CD14-positive monocyte (primary cell): ENCODE data around the gene ARRB1. TPM values are rescaled to one million over a fixed set of nuclear protein-coding genes. Genes with fewer than 3 reads are reported as not detected.

Source experiments
- DNase-seq, 3 donors: peaks; one replicate each; pipeline ENCODE4 v3.0.0-alpha.2; 2011 to 2022
- H2AFZ ChIP-seq: 2 replicates; pipeline ENCODE4 v1.6.0; 2012; ENCODE audit warnings: mild to moderate bottlenecking, low read depth, low read length, inconsistent platforms; ENCODE audit not compliant: insufficient read depth, poor library complexity, severe bottlenecking
- H3K27ac ChIP-seq, 2 donors: 1 replicate in 1 of 2; 2 replicates in 1 of 2; pipeline ENCODE4 v1.5.1; 2012 to 2013; ENCODE audit warnings: low read length in 2 of 2, control low read depth in 1 of 2, inconsistent platforms in 1 of 2, low read depth in 1 of 2, mild to moderate bottlenecking in 1 of 2
- H3K27me3 ChIP-seq, 2 donors: one replicate each; pipeline versions ENCODE4 v1.6.0 to v1.6.1; 2011 to 2013; ENCODE audit warnings: low read length in 2 of 2; ENCODE audit not compliant: control insufficient read depth in 2 of 2, insufficient read depth in 2 of 2
- H3K36me3 ChIP-seq, 2 donors: replicated peaks in 1 of 2; 1 replicate in 1 of 2; 2 replicates in 1 of 2; pipeline versions ENCODE4 v1.5.1 to v1.6.1; 2012 to 2013; ENCODE audit warnings: low read length in 2 of 2, control low read depth in 1 of 2, inconsistent platforms in 1 of 2, mild to moderate bottlenecking in 1 of 2; ENCODE audit not compliant: insufficient read depth in 2 of 2, control insufficient read depth in 1 of 2
- H3K4me1 ChIP-seq, 2 donors: 1 replicate in 1 of 2; 2 replicates in 1 of 2; pipeline versions ENCODE4 v1.5.1 to v1.6.1; 2012 to 2013; ENCODE audit warnings: low read length in 2 of 2, control low read depth in 1 of 2, inconsistent platforms in 1 of 2, mild to moderate bottlenecking in 1 of 2, moderate library complexity in 1 of 2; ENCODE audit not compliant: insufficient read depth in 2 of 2, control insufficient read depth in 1 of 2
- H3K4me2 ChIP-seq: replicated peaks from 2 replicates; pipeline ENCODE3; 2012; ENCODE audit warnings: low read length, moderate library complexity, mild to moderate bottlenecking; ENCODE audit not compliant: poor library complexity, severe bottlenecking; ENCODE audit errors: extremely low read depth
- H3K4me3 ChIP-seq, 3 experiments: fragments of 200-600 bp in 1 of 3; sonication (generic) in 1 of 3; replicated peaks in 1 of 3; 1 replicate in 2 of 3; 2 replicates in 1 of 3; pipeline ENCODE4 v1.5.1; 2011 to 2013; ENCODE audit warnings: low read length in 3 of 3, mild to moderate bottlenecking in 3 of 3, control low read depth in 2 of 3, low read depth in 2 of 3, inconsistent platforms in 1 of 3, moderate library complexity in 1 of 3
- H3K79me2 ChIP-seq: 2 replicates; pipeline ENCODE4 v1.6.0; 2012; ENCODE audit warnings: mild to moderate bottlenecking, control low read depth, inconsistent platforms, low read length, moderate library complexity; ENCODE audit not compliant: insufficient read depth
- H3K9ac ChIP-seq: 2 replicates; pipeline ENCODE4 v1.6.0; 2017; ENCODE audit warnings: low read length, mild to moderate bottlenecking; ENCODE audit not compliant: insufficient read depth, poor library complexity, severe bottlenecking
- H3K9me3 ChIP-seq, 2 donors: replicated peaks in 1 of 2; 1 replicate in 1 of 2; 2 replicates in 1 of 2; pipeline versions ENCODE4 v1.5.1 to v1.6.1; 2012 to 2013; ENCODE audit warnings: low read length in 2 of 2, control low read depth in 1 of 2; ENCODE audit not compliant: control insufficient read depth in 1 of 2, insufficient read depth in 1 of 2
- H4K20me1 ChIP-seq: 2 replicates; pipeline ENCODE4 v1.6.0; 2012; ENCODE audit warnings: mild to moderate bottlenecking, low read length, control low read depth, moderate library complexity; ENCODE audit not compliant: insufficient read depth
- H3K27ac Mint-ChIP-seq, 7 donors: one replicate each; pipeline ENCODE4 v1.8.0; 2020; ENCODE audit warnings: mild to moderate bottlenecking in 7 of 7, mixed read lengths in 7 of 7, moderate library complexity in 6 of 7, inconsistent platforms in 2 of 7
- H3K27me3 Mint-ChIP-seq, 3 donors: one replicate each; pipeline ENCODE4 v1.8.0; 2021 to 2022; ENCODE audit warnings: low read depth in 3 of 3, mild to moderate bottlenecking in 3 of 3, mixed read lengths in 3 of 3, moderate library complexity in 3 of 3, inconsistent platforms in 1 of 3
- H3K36me3 Mint-ChIP-seq, 2 donors: one replicate each; pipeline ENCODE4 v1.8.0; 2020; ENCODE audit warnings: mixed read lengths in 2 of 2, inconsistent platforms in 1 of 2, mild to moderate bottlenecking in 1 of 2
- H3K4me1 Mint-ChIP-seq: one replicate; pipeline ENCODE4 v1.8.0; 2020; ENCODE audit warnings: mild to moderate bottlenecking, mixed read lengths
- H3K4me3 Mint-ChIP-seq, 2 donors: one replicate each; pipeline ENCODE4 v1.8.0; 2020; ENCODE audit warnings: mild to moderate bottlenecking in 2 of 2, mixed read lengths in 2 of 2, moderate library complexity in 1 of 2
- H3K9me3 Mint-ChIP-seq, 7 donors: one replicate each; pipeline ENCODE4 v1.8.0; 2020 to 2022; ENCODE audit warnings: mixed read lengths in 7 of 7, mild to moderate bottlenecking in 6 of 7, moderate library complexity in 6 of 7, inconsistent platforms in 2 of 7
- CTCF ChIP-seq: fragments of 200-600 bp; IDR thresholded peaks from one replicate; pipeline ENCODE4 v1.8.0; 2022; ENCODE audit warnings: antibody characterized with exemption, mild to moderate bottlenecking
- WGBS: methylation state at CpG from one replicate; pipeline ENCODE4 v1.1.5; 2013; ENCODE audit warnings: missing lambda C conversion rate; ENCODE audit not compliant: insufficient coverage; 5-methylcytosine and 5-hydroxymethylcytosine counted together
- intact Hi-C, 2 donors: fragments of 100-400 bp; cut with micrococcal nuclease; formaldehyde crosslinking; loops; one replicate each; pipeline versions ENCODE4 v1.15.0 to v1.15.1; 2023
- polyA plus RNA-seq, 3 donors: library from polyadenylated mRNA; depleted of rRNA in 1 of 3; unstranded in 2 of 3; stranded (reverse) in 1 of 3; fragments of 300-500 nt in 2 of 3; fragments of >200 nt in 1 of 3; fragmentation: Illumina TruSeq in 2 of 3; gene quantifications; 1 replicate in 2 of 3; 2 replicates in 1 of 3; pipeline ENCODE4 v1.2.3, GENCODE V29; 2012 to 2021

The ARRB1 gene
- polyA plus RNA-seq, 3 donors = 52.6 to 114 (median 66.5) TPM

- Histone ChIP-seq H4K20me1 (no peaks in the 10 kb centered on the region), H3K4me3 (no peak overlapping the region), H3K27ac (no peak overlapping the region), H3K4me1 (peaks cover 4% of the 10 kb centered on the region in 2 donors), H3K9ac (no peak overlapping the region), H2AFZ (no peak overlapping the region), H3K9me3 (no peaks in the 10 kb centered on the region), H3K27me3 (no peaks in the 10 kb centered on the region), H3K79me2 (peaks cover under 1% of the 10 kb centered on the region), H3K4me2 (no peak overlapping the region), H3K36me3 (no peaks in the 10 kb centered on the region)
- Mint-ChIP-seq H3K27ac (no peak overlapping the region), H3K36me3 (no peaks in the 10 kb centered on the region), H3K4me1 (peaks cover 7% of the 10 kb centered on the region), H3K4me3 (no peak overlapping the region), H3K27me3 (peaks cover 1 to 13% (median 4%) of the 10 kb centered on the region in 3 donors), H3K9me3 (no peaks in the 10 kb centered on the region)
- no peak for DNase-seq
- 92% methylated on average over 3 of the region's 8 CpGs for WGBS
- TF ChIP-seq CTCF = no peak
- intact Hi-C loops = no loop called here
Observed at GRCh38 chr11:75394085-75394840, 42.8 kb upstream of the ARRB1 start.

- 98% methylated on average over 6 of the region's 7 CpGs for WGBS
- Histone ChIP-seq H4K20me1 (peaks cover 5% of the 10 kb centered on the region), H3K9ac (no peak overlapping the region), H3K27me3 (no peaks in the 10 kb centered on the region), H3K27ac (no peak overlapping the region), H3K4me3 (no peak overlapping the region), H2AFZ (no peak overlapping the region), H3K36me3 (no peaks in the 10 kb centered on the region), H3K9me3 (no peaks in the 10 kb centered on the region), H3K79me2 (no peaks in the 10 kb centered on the region), H3K4me1 (peaks cover 5 to 8% of the 10 kb centered on the region in 2 donors), H3K4me2 (no peak overlapping the region)
- Mint-ChIP-seq H3K4me1 (no peaks in the 10 kb centered on the region), H3K27ac (no peak overlapping the region), H3K27me3 (peaks cover 2 to 10% (median 5%) of the 10 kb centered on the region in 3 donors), H3K36me3 (no peaks in the 10 kb centered on the region), H3K4me3 (no peak overlapping the region), H3K9me3 (no peaks in the 10 kb centered on the region)
- no peak for TF ChIP-seq CTCF
- no peak for DNase-seq
- intact Hi-C loops = loop anchor here (2.0 kb wide), 1 partner anchor 143 kb away; no protein-coding TSS in a partner anchor
Observed at GRCh38 chr11:75389925-75390324, 38.5 kb upstream of the ARRB1 start.
